Thyroid gland (tissue), 4 donors: ENCODE data around the gene GABRP. TPM values are rescaled to one million over a fixed set of nuclear protein-coding genes. Genes with fewer than 3 reads are reported as not detected.
"Not testable (repeated sequence)": the region's sequence is repeated elsewhere in the genome, so short reads cannot be mapped to it uniquely, and the experiment has no call there.

ENCODE experiments used
- DNase-seq, 2 donors: peaks; one replicate each; pipeline ENCODE4 v3.0.0-alpha.2; 2019
- H3K27ac ChIP-seq, 3 donors: fragments of 200-600 bp; sonication (generic); 1 replicate in 2 of 3; 2 replicates in 1 of 3; pipeline ENCODE4 v1.5.1; 2016 to 2019; ENCODE audit warnings: mild to moderate bottlenecking in 1 of 3, moderate library complexity in 1 of 3
- H3K27me3 ChIP-seq: fragments of 200-600 bp; sonication (generic); one replicate; pipeline ENCODE4 v1.5.1; 2019
- H3K36me3 ChIP-seq, 2 donors: fragments of 200-600 bp; sonication (generic); one replicate each; pipeline ENCODE4 v1.5.1; 2016 to 2019
- H3K4me1 ChIP-seq, 2 donors: fragments of 200-600 bp; sonication (generic); one replicate each; pipeline ENCODE4 v1.5.1; 2017 to 2019
- H3K4me3 ChIP-seq, 3 donors: fragments of 200-600 bp; sonication (generic); replicated peaks in 1 of 3; 1 replicate in 2 of 3; 2 replicates in 1 of 3; pipeline ENCODE4 v1.5.1; 2016; ENCODE audit warnings: mild to moderate bottlenecking in 1 of 3
- H3K9me3 ChIP-seq: fragments of 200-600 bp; sonication (generic); one replicate; pipeline ENCODE4 v1.5.1; 2017
- CTCF ChIP-seq, 6 experiments: fragments of 200-600 bp in 3 of 6; fragments of 450-650 bp in 3 of 6; sonication (generic) in 3 of 6; IDR thresholded peaks; one replicate each; pipeline ENCODE4 v1.5.1; 2016 to 2019; ENCODE audit warnings: antibody characterized with exemption in 6 of 6, mild to moderate bottlenecking in 2 of 6, inconsistent platforms in 1 of 6, moderate library complexity in 1 of 6
- POLR2A ChIP-seq, 2 donors: fragments of 450-650 bp; IDR thresholded peaks; one replicate each; pipeline ENCODE4 v1.6.1; 2017; ENCODE audit warnings: antibody characterized with exemption in 2 of 2, mild to moderate bottlenecking in 2 of 2, moderate library complexity in 1 of 2
- WGBS, 2 donors: methylation state at CpG; one replicate each; pipeline ENCODE4 v1.1.5; 2017; 5-methylcytosine and 5-hydroxymethylcytosine counted together
- intact Hi-C: fragments of 100-400 bp; cut with DNase I; formaldehyde crosslinking; loops from one replicate; pipeline ENCODE4 v1.15.1; 2023
- total RNA-seq, 4 donors: library from RNA; depleted of rRNA; stranded (reverse); fragments of >200 nt; gene quantifications; one replicate each; pipeline ENCODE4 v1.2.3, GENCODE V29; 2016

Gene GABRP
- total RNA-seq, 4 donors from 2014 or later: not detected

- no peak overlapping the region for H3K27ac ChIP-seq
- H3K4me3 ChIP-seq: no peak overlapping the region
- no peaks in the 10 kb centered on the region for H3K27me3 ChIP-seq
- no peak for DNase-seq
- WGBS, 2 donors: 88 to 89% methylated on average over 7 of the region's 7 CpGs
- no peak for TF ChIP-seq POLR2A (IDR thresholded peaks at IDR 0.05)
- no peak for TF ChIP-seq CTCF (IDR thresholded peaks at IDR 0.05)
- H3K4me1 ChIP-seq: peaks cover 32 to 52% of the 10 kb centered on the region in 2 donors
- intact Hi-C loops: no loop called here
- no peaks in the 10 kb centered on the region for H3K36me3 ChIP-seq
- H3K9me3 ChIP-seq: no peaks in the 10 kb centered on the region
Observed at GRCh38 chr5:170749911-170750431, 33.6 kb upstream of the GABRP start.

- no peaks in the 10 kb centered on the region for H3K36me3 ChIP-seq
- TF ChIP-seq CTCF (IDR thresholded peaks at IDR 0.05) (no peak), POLR2A (IDR thresholded peaks at IDR 0.05) (no peak)
- intact Hi-C loops: no loop called here
- DNase-seq: no peak
- no peak overlapping the region for H3K27ac ChIP-seq
- H3K9me3 ChIP-seq: no peaks in the 10 kb centered on the region
- WGBS, 2 donors: 94 to 95% methylated on average over 6 of the region's 6 CpGs
- no peaks in the 10 kb centered on the region for H3K27me3 ChIP-seq
- no peak overlapping the region for H3K4me3 ChIP-seq
- H3K4me1 ChIP-seq: peaks cover 33 to 52% of the 10 kb centered on the region in 2 donors
Observed at GRCh38 chr5:170750791-170751190, 32.7 kb upstream of the GABRP start.

- no peaks in the 10 kb centered on the region for H3K9me3 ChIP-seq
- no peak for DNase-seq
- peak overlapping the region; percentile 58 to 81 (median 70) for H3K27ac ChIP-seq
- TF ChIP-seq CTCF (IDR thresholded peaks at IDR 0.05): no peak
- TF ChIP-seq POLR2A (IDR thresholded peaks at IDR 0.05): no peak
- no peaks in the 10 kb centered on the region for H3K27me3 ChIP-seq
- no peak overlapping the region for H3K4me3 ChIP-seq
- no peaks in the 10 kb centered on the region for H3K36me3 ChIP-seq
- H3K4me1 ChIP-seq: peaks cover 28 to 49% of the 10 kb centered on the region in 2 donors
- intact Hi-C loops: no loop called here
- 49 to 75% methylated on average over 8 of the region's 11 CpGs for whole genome bisulfite sequencing, 2 donors
Observed at GRCh38 chr5:170751631-170752030, 31.9 kb upstream of the GABRP start.

GRCh38 chr5:170752257-170753215, 31.0 kb upstream of the GABRP start:
- Histone ChIP-seq H3K27me3 (no peaks in the 10 kb centered on the region), H3K4me3 (no peak overlapping the region), H3K9me3 (no peaks in the 10 kb centered on the region), H3K36me3 (no peaks in the 10 kb centered on the region), H3K4me1 (peaks cover 37 to 53% of the 10 kb centered on the region in 2 donors), H3K27ac (peak overlapping the region; percentile 58 to 81 (median 70))
- 36 to 41% methylated on average over 9 to 10 of the region's 10 CpGs for whole genome bisulfite sequencing, 2 donors
- peak; percentile 88 for DNase-seq
- TF ChIP-seq POLR2A (IDR thresholded peaks at IDR 0.05) (no peak), CTCF (IDR thresholded peaks at IDR 0.05) (no peak)
- intact Hi-C loops: no loop called here

- Histone ChIP-seq H3K4me3 (no peak overlapping the region), H3K4me1 (peaks cover 44 to 59% of the 10 kb centered on the region in 2 donors), H3K9me3 (no peaks in the 10 kb centered on the region), H3K36me3 (no peaks in the 10 kb centered on the region), H3K27ac (peak overlapping the region in 2 of 3 donors; percentile 3 to 40), H3K27me3 (no peaks in the 10 kb centered on the region)
- intact Hi-C loops: no loop called here
- no peak for DNase-seq
- no peak for TF ChIP-seq POLR2A (IDR thresholded peaks at IDR 0.05)
Observed at GRCh38 chr5:170753311-170753710, 30.2 kb upstream of the GABRP start.

GRCh38 chr5:170754508-170754907, 29.0 kb upstream of the GABRP start:
- DNase-seq, H3K27me3 ChIP-seq, H3K9me3 ChIP-seq, H3K36me3 ChIP-seq, intact Hi-C loops, H3K4me3 ChIP-seq, H3K27ac ChIP-seq: not testable (repeated sequence)
- WGBS, 2 donors: 81 to 91% methylated on average over 2 of the region's 2 CpGs
- H3K4me1 ChIP-seq: peaks cover 44 to 59% of the 10 kb centered on the region in 2 donors
